Hypothalamus (tissue), 51 donors: ENCODE measurements around the gene STARD5.
"Not testable (repeated sequence)": the region's sequence is repeated elsewhere in the genome, so short reads cannot be mapped to it uniquely, and the experiment has no call there.

Experiments
- DNase-seq, 51 donors: peaks; one replicate each; lab custom pipeline; 2025; lab: John Stamatoyannopoulos, UW

The STARD5 gene

GRCh38 chr15:81338170-81339007, 14.4 kb upstream of the STARD5 start:
- DNase-seq = peak in 1 of 51 donors; percentile 5

DNA sequence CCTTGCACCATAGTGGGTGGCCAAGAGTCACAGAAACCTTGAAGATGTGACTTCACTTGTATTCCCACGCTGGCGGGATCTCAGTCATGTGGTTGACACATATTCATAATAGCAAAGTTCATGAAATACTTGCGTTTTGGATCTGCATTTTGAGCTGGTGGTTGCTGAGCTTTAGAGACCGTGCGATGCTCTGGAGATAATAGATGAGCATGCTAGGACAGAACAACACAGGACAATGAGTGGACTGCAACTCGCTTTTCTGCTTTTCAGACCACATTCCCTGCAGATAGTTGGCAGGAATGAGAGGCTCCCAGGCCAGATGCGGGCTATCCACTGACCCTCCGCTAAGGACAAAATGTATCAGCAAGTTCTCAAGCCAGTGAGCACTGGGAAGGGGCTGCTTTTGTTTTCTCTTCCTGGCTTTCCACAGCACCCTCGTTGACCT, 13.8 kb upstream of the STARD5 start:
- DNase-seq = no peak

DNA sequence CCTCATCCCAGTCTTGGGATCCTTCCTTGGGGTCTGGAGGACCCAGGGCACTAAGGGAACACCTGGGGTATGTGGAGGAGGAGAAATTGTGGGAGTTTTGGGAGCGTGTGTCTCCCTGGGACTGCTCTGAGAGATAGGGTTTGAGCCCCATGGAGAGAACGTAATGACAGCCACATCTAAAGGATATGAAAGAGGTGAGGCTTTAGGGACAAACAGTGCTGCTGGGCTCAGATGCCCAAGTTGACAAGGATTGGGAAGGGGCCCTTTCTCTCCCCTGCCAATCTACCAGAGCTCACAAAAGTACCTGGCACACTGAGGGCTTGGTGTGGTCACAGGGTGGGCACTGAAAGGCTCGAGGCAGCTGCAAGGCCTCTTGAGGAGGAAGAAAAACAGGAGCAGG, 13.3 kb upstream of the STARD5 start:
- DNase-seq = no peak

DNA sequence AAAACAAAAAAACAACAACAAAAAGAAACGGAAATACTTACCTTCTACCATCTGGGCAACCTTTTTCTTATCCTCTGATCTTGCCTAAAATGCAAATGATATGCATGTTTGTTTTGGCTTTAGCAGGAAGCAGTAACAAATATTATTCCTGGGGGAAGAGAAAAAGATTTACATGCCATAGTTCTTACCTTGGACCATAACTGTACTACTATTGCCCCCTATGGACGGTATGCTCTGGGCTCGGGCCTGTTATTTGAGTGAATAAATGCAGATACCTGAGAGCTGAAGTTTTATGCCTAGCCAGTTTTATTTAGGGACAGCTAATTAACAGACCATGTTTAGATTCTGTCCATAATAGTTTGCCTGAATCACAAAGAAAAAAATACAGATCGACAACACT, 12.6 kb upstream of the STARD5 start:
- no peak for DNase-seq

- DNase-seq = no peak
These were observed 11.7 kb upstream of the STARD5 start for GRCh38 chr15:81335631-81336030.

GRCh38 chr15:81334768-81335435, 11.0 kb upstream of the STARD5 start:
- no peak for DNase-seq

GRCh38 chr15:81333363-81333762, 9.4 kb upstream of the STARD5 start:
- no peak for DNase-seq

- no peak for DNase-seq
These were observed 8.4 kb upstream of the STARD5 start for GRCh38 chr15:81332326-81332725.

DNA sequence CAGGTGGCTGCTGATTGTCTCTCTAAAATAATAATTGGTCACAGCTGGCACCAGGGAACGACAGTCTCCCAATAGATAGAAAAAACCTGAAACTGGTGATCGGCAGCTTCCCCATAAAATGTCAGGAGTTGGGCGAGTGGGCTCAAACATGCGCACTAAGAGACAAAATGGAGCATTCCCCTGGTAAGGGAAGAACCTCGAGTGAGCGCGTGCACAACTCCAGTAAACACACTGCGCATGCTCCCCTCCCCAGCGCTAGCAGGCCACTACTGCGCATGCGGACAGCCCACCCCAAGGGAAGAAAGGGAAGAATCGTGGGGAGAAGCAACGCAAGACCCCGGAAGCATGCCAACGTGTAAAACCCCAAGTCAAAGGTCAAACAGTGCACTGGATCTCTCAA, 7.7 kb upstream of the STARD5 start:
- DNase-seq = no peak

- DNase-seq = not testable (repeated sequence)
These were observed 7.2 kb upstream of the STARD5 start for GRCh38 chr15:81331141-81331540.

DNA sequence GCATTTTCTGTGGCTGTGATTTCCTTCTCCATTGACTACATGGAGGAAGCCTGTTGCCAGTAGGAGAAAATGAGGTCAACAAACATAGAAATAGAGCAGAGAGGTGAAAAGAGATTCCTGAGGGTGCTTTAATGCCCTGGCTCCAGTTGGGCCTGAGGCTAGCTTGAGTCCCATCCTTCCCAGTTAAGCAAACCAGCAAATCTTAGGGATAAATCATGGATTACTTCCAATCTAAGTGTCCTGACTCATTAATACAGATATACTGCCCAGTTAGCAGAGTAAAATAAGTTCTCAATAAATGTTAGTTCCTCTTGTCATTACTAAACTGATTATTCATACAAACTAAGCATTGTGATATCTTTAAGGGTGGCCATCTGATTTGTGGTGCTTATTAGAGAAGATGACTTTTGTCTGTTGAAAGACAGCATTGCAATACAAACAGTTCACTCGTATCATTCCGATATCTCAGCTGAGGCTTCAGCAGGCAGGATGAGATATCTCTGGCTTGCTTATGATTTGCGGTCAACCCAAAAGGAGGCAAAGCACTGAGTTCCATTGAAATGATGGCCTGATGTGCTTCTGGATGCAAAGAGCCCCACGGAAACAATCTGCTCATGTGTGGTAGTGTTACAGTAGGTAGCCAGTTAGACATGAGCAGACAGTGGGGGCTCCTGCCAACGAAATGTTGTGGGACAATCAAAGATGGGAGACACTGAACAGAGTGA, 6.6 kb upstream of the STARD5 start:
- DNase-seq = no peak

DNA sequence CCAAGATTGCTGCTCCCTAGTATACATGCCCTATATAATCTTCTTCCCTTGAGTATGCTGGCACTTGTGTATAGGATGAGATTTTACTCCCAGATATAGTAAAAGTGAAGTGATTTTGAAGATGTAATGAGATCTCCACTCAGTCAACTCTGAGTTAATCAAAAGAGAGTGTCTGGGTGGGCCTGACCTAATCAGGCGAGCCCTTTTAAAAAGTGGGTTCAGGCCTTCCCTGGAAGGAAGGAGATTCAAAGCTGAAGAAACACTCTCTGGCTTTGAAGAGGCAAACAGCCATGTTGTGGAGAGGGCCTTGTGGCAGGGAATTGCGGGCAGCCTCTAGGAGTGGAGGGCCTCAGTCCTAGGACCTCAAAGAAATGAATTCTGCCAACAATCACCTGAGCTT, 5.5 kb upstream of the STARD5 start:
- no peak for DNase-seq

GRCh38 chr15:81327516-81327915, 3.6 kb upstream of the STARD5 start:
- DNase-seq = no peak

- no peak for DNase-seq
These were observed 2.7 kb upstream of the STARD5 start for GRCh38 chr15:81326466-81327212.

DNA sequence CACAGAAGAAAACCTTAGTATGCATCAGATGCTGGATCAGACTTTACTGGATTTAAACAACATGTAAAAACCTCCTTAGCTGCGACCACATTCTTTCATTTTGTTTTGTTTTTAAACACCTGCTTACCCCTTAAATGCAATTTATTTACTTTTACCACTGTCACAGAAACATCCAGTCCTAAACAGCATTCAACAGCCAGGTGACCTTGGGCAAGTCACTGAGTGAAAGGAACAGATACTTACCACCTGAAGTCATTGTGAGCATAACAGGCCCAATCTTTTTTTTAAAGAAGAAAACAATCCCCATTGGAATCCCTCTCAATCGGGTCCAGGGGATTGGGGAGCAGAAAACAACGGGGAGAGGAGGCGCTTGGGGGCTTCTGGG, 390 bp downstream of the STARD5 start:
- no peak for DNase-seq

DNA sequence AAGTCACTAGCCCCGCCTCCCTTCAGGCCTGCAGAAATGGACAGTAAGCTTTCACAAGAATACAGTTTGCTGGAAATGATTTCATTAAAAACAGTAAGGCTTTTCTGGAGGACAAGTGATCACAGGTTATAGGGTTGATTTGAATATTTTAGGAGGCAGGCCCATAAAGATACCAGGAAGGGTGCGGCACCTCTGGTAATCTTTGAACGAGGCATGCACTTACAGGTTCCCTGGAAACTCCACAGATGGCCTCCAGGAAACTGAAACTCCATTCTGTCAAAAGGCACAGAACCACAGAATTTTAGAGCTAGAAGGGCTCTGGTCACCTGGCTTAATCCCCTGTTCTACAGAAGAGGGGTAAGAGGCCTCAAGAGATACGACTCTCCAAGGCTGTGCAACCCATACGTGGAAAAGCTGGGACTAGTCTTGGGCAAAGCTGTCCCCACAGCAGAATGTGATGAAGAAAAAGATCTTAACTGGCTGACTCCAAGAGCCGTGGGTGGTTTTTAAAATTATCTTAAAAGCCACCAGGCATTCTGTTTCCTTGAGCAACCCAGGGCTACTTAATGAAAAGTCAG, 1.2 kb downstream of the STARD5 start:
- DNase-seq = no peak

- DNase-seq = no peak
These were observed 2.3 kb downstream of the STARD5 start for GRCh38 chr15:81321667-81322066.

DNA sequence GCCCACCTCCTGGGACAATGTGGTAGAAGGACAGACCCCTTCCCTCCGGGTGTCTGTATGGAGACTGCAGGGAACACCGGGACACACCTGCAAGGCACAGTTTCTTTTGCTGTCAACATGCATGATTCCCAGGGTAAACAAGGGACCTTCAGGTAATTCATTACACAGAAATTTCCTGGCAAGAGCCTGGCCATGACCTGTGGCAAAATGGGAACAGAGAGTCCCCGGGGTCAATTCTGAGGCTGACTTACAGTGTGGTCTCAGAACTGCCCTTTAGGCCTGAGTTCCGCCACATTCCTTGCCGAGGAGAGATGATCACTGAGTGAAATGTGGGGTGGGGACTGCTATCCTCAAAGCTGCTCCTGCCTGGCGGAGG, 6.3 kb downstream of the STARD5 start:
- no peak for DNase-seq

- no peak for DNase-seq
These were observed 7.7 kb downstream of the STARD5 start for GRCh38 chr15:81316267-81316666.

DNA sequence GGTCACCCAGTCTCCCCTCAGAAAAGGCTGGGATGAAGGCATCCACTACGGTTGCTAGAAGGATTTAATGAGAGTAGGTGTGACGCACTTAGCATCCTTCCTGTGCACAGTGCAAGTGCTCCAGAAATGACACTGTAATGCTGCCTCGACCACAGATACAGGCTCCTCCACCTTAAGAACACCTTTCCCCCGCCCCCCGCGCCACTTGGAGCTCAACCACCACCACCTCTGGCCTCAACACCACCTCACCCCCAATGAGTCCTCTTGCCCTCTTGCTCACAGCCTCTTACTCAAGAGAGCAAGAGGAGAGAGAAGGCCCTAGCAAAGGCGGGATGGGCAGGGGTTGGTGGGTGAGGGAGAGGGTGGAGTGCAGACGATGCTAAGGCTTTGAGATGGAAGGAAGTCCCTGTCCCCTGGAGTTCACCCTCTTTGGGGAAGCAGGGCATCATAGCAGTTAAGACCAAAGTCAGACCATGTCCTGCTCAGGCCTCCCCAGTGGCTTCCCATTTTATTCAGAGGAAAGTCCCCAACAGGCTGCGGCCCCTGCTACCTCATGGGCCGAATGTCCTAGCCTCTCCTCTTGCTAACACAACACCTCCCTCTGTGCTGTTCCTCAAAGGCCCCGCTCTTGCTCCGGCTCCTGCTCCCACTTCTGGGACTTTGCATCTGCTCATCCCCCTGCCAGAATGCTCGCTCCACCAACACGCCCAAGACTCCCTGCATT, 8.3 kb downstream of the STARD5 start:
- DNase-seq = no peak
